ENCODE measurements around the gene PTPRR.

Gene PTPRR

DNA sequence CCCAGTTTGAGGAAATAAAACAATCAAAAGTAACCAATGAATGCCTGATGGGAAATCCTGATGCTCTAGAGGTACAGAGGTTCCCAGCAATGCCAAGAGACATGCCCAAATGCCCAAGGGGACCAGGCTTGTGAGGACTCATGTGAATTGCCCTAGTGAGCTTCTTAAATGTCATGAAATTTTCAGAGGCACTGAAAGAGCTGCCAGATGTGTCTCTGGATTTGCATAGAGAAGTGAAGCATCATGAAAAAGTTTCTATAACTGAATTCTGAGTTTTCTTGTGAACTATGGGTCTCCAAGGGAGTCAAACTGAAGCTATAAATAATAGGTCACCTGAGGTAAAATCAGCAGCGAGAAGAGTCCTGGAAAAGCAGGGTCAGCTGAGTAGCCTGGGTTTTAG lies 9.9 kb downstream of the PTPRR start:
- no peak overlapping the region for H3K27ac ChIP-seq
- TF ChIP-seq, protein P1, sequence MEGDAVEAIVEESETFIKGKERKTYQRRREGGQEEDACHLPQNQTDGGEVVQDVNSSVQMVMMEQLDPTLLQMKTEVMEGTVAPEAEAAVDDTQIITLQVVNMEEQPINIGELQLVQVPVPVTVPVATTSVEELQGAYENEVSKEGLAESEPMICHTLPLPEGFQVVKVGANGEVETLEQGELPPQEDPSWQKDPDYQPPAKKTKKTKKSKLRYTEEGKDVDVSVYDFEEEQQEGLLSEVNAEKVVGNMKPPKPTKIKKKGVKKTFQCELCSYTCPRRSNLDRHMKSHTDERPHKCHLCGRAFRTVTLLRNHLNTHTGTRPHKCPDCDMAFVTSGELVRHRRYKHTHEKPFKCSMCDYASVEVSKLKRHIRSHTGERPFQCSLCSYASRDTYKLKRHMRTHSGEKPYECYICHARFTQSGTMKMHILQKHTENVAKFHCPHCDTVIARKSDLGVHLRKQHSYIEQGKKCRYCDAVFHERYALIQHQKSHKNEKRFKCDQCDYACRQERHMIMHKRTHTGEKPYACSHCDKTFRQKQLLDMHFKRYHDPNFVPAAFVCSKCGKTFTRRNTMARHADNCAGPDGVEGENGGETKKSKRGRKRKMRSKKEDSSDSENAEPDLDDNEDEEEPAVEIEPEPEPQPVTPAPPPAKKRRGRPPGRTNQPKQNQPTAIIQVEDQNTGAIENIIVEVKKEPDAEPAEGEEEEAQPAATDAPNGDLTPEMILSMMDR (conservative IDR thresholded peaks at IDR 0.05), result no peak

DNA sequence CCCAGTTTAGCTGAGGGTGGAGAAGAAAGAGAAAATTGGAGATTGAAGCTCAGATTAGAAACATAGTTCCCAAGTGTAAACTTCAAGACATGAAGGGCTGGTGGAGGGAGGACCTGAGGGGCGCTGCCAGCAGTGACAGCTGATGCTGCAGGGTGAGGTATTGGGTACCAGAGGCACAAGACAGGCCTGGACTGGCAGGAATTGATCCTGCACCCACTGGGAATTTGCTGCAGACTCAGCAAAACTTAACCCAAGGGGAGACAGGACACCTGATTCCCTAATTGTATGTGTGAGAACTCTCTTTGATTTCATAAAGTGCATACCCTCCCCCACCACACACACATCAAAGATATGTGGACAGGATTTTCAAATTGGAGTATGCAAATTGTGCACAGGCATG lies 11.6 kb downstream of the PTPRR start:
- H3K27ac ChIP-seq, result no peak overlapping the region
- TF ChIP-seq, protein P1 (conservative IDR thresholded peaks at IDR 0.05), result no peak

DNA sequence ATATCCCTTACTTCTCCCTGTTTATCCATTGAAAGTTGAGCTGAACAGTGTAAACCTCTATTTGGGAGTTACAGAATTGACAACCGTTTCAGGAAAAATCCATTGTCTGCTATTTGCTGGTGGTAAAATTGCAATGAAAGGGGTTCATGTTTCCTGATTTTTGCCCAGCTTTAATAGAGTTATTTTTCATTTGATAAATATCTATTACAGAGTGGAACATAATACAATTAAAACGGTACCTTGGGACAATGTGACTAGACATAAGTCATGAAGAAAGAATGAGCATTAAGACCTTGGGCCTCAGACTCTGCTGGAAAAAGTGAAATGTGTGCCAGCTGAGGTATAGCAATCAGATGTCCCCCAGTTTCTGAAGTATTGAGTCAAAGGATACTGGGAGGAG lies 13.1 kb downstream of the PTPRR start:
- H3K27ac ChIP-seq, result no peak overlapping the region
- TF ChIP-seq, protein P1 (conservative IDR thresholded peaks at IDR 0.05), result no peak

DNA sequence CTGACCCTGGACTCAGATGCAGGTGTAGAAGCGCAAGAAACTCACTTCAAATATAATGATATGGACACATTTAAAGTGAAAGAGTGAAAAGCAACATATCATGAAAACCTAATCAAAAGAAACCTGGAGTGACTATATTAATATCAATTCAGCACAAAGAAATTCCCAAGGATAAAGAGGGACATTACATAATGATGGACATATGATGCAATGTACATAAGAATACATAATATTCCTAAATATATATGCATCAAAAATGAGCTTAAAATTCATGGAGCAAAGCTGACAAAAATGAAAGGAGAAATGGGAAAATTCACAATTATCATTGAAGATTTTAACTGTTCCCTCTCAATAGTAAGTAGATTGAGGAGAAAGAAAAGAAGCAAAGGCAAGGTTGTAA lies 24.6 kb downstream of the PTPRR start:
- no peak overlapping the region for H3K27ac ChIP-seq
- TF ChIP-seq, protein P1 (conservative IDR thresholded peaks at IDR 0.05), result no peak

DNA sequence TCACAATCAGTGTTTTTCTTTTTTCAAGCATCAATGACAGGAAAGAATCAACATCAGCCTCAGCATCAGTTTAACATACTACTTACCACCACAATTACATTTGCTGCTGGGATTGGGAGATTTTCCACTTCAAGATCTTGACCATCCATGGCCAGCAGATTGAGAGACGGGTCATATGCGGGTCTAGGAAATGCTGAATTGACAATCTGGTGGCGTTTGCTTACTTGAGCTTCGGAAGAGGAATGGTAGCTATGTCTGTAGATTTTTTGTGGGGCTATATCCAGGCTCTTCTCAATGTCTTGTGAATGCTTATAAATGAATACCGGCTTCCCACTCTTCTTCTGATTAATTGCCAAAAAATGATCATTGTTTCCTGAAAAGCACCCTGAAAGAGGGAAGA lies 27.9 kb downstream of the PTPRR start:
- no peak overlapping the region for H3K27ac ChIP-seq
- TF ChIP-seq, protein P1 (conservative IDR thresholded peaks at IDR 0.05), result no peak

DNA sequence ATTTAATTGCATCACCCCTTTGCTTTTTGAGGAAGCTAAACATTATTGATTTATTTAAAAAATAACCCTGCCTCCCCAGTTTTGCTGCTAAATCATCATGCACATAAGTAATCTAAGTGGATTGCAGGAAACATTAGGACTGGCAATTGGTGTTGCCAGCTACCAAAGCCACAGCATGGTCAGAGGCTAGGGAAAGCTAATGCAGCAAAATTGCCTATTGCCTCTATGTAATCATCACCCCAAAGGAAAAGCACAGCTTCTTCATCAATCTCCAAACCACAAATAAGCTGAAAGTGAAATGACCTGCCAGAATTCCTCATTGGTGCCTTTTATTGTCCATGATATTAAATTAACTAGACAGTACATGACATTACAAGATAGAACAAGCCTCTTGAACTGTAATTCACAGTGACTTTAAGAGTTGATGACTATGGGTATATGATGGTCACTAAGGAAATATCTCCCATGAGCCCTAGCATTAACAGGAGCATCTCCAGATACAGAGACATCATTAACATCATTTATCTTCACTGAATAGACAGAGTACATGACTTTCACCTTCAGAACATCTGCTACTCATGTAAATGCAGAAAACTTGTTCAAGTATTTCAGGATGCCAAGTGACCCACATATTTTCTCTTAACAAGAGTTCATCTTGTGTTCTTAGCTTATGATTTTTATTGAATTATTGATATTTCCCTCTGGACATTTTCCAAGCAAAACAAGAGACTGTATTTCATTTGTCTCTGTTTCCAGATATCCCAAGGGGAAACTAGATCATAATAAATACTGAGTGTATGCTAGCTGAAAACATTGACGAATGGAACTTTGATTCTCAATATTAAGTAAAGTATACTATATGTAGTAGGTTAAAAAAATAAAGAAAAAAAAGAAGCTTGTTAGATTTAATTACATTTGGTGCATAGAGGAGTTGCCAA lies 29.4 kb downstream of the PTPRR start:
- TF ChIP-seq, protein P1 (conservative IDR thresholded peaks at IDR 0.05), result no peak
- no peak overlapping the region for H3K27ac ChIP-seq

DNA sequence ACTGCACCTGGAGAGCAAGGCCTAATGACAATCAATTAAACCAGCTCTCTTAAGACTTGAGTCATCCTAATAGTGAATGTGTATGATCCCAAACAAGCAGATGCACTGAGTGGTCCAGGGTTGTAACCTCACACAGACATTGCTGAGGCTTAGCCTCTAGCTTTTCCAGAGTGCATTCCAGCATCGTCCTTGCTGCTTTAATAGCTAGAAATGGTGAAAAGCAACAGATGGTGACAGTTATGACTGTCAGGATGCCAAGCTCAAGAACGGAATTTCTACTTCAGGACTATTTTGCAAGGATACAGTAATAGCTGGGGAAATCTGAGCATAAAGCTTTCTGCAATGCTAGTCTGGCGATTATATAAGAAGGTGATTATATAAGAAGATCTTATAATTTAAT lies 34.6 kb downstream of the PTPRR start:
- TF ChIP-seq, protein P1 (conservative IDR thresholded peaks at IDR 0.05), result no peak

More for the DNA sequence above, 34.6 kb downstream of the PTPRR start:
- no peak overlapping the region for H3K27ac ChIP-seq
